BLaER1 treated with 17β-estradiol and CSF1 and Interleukin-3, amounts not matched to agents 10 nM and 100 nM (cell line): ENCODE measurements around the gene CPA4.
"Not testable (repeated sequence)": the region's sequence is repeated elsewhere in the genome, so short reads cannot be mapped to it uniquely, and the experiment has no call there.

Experiments
- H3K27ac ChIP-seq, 11 experiments: shearing (Covaris generic); formaldehyde crosslinking; 2 replicates each; pipeline ENCODE4 v1.8.1; 2022
- H3K27me3 ChIP-seq, 11 experiments: shearing (Covaris generic); formaldehyde crosslinking; 2 replicates each; pipeline ENCODE4 v1.8.1; 2022
- H3K36me3 ChIP-seq, 11 experiments: shearing (Covaris generic); formaldehyde crosslinking; 2 replicates each; pipeline ENCODE4 v1.8.1; 2022
- H3K4me1 ChIP-seq, 10 experiments: shearing (Covaris generic); formaldehyde crosslinking; 2 replicates each; pipeline ENCODE4 v1.8.1; 2022
- H3K4me2 ChIP-seq, 11 experiments: shearing (Covaris generic); formaldehyde crosslinking; 2 replicates each; pipeline ENCODE4 v1.8.1; 2022
- H3K4me3 ChIP-seq, 10 experiments: shearing (Covaris generic); formaldehyde crosslinking; 2 replicates each; pipeline ENCODE4 v1.8.1; 2022
- H3K9ac ChIP-seq, 11 experiments: shearing (Covaris generic); formaldehyde crosslinking; 2 replicates each; pipeline ENCODE4 v1.8.1; 2022
- H3K9me3 ChIP-seq, 11 experiments: shearing (Covaris generic); formaldehyde crosslinking; replicated peaks in 1 of 11; 2 replicates each; pipeline ENCODE4 v1.8.1; 2022
- H4K20me1 ChIP-seq, 11 experiments: shearing (Covaris generic); formaldehyde crosslinking; 2 replicates each; pipeline ENCODE4 v1.8.1; 2022
- Cebpa-rat ChIP-seq, 11 experiments: shearing (Covaris generic); IDR thresholded peaks; 2 replicates each; pipeline ENCODE4 v1.8.1; 2022

CPA4 gene

GRCh38 chr7:130292682-130293257, at the start of gene CPA4:
CPA4 (plus strand) TSS chr7:130293161; CDS start chr7:130293181, 20 bp downstream.
- Histone ChIP-seq H3K27ac (no peak within 1 kb of the TSS), H3K4me2 (no peak within 1 kb of the TSS), H3K9ac (no peak within 1 kb of the TSS), H3K4me1 (peaks cover 0 to 4% (median 0%) of the 10 kb centered on the region in 10 experiments; a peak in 1 of 20 replicates), H3K36me3 (no peaks in the 10 kb centered on the region), H4K20me1 (no peaks in the 10 kb centered on the region), H3K27me3 (no peaks in the 10 kb centered on the region), H3K4me3 (no peak within 1 kb of the TSS), H3K9me3 (peaks cover 0 to 18% (median 4%) of the 10 kb centered on the region in 11 experiments; a peak in 8 of 22 replicates)
- TF ChIP-seq Cebpa-rat (IDR thresholded peaks at IDR 0.05): no peak

- not testable (repeated sequence) for H3K27ac ChIP-seq, H3K4me2 ChIP-seq, H3K36me3 ChIP-seq, H3K4me3 ChIP-seq, H4K20me1 ChIP-seq, H3K4me1 ChIP-seq, H3K27me3 ChIP-seq, H3K9ac ChIP-seq
- peaks cover 5 to 15% (median 7%) of the 10 kb centered on the region in 11 experiments; a peak in 13 of 22 replicates for H3K9me3 ChIP-seq
These were observed 49.5 kb upstream of the CPA4 start for GRCh38 chr7:130243486-130243885.

DNA sequence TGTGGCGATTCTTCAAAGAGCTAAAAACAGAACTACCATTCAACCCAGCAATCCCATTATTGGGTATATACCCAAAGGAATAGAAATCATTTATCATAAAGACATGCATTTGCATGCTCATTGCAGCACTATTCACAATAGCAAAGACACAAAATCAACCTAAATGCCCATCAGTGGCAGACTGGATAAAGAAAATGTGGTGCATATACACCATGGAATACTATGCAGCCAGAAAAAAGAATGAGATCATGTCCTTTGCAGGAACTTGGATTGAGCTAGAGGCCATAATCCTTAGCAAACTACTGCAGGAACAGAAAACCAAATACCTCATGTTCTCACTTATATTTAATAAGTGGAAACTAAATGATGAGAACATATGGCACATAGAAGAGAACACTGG, 46.5 kb upstream of the CPA4 start:
- not testable (repeated sequence) for H3K4me2 ChIP-seq, H3K4me3 ChIP-seq, H3K4me1 ChIP-seq, H3K27ac ChIP-seq, H4K20me1 ChIP-seq, H3K36me3 ChIP-seq, H3K27me3 ChIP-seq, H3K9ac ChIP-seq
- H3K9me3 ChIP-seq: peaks cover 5 to 15% (median 8%) of the 10 kb centered on the region in 11 experiments; a peak in 13 of 22 replicates

DNA sequence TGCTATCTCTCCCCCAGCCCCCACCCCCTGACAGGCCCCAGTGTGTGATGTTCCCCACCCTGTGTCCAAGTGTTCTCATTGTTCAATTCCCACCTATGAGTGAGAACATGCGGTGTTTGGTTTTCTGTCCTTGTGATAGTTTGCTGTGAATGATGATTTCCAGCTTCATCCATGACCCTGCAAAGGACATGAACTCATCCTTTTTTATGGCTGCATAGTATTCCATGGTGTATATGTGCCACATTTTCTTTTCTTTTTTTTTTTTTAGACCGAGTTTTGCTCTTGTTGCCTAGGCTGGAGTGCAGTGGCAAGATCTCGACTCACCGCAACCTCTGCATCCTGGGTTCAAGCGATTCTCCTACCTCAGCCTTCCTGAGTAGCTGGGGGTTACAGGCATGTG, 44.1 kb upstream of the CPA4 start:
- H3K9me3 ChIP-seq: peaks cover 13 to 25% (median 19%) of the 10 kb centered on the region in 11 experiments; a peak in 18 of 22 replicates
- not testable (repeated sequence) for H3K4me3 ChIP-seq, H3K27ac ChIP-seq, H4K20me1 ChIP-seq, H3K4me2 ChIP-seq, H3K36me3 ChIP-seq, H3K4me1 ChIP-seq, H3K27me3 ChIP-seq, H3K9ac ChIP-seq

- peaks cover 15 to 29% (median 23%) of the 10 kb centered on the region in 11 experiments; a peak in 19 of 22 replicates for H3K9me3 ChIP-seq
- not testable (repeated sequence) for H3K4me3 ChIP-seq, H3K9ac ChIP-seq, H3K36me3 ChIP-seq, H3K4me2 ChIP-seq, H3K27ac ChIP-seq, H3K27me3 ChIP-seq, H4K20me1 ChIP-seq, H3K4me1 ChIP-seq
These were observed 43.3 kb upstream of the CPA4 start for GRCh38 chr7:130249626-130250025.

GRCh38 chr7:130254555-130254954, 38.4 kb upstream of the CPA4 start:
- H3K27ac ChIP-seq: no peak overlapping the region
- no peak overlapping the region for H3K9ac ChIP-seq
- no peak for TF ChIP-seq Cebpa-rat (IDR thresholded peaks at IDR 0.05)
- no peaks in the 10 kb centered on the region for H3K36me3 ChIP-seq
- H3K4me2 ChIP-seq: no peak overlapping the region
- H3K4me1 ChIP-seq: no peaks in the 10 kb centered on the region
- peaks cover 10 to 20% (median 18%) of the 10 kb centered on the region in 11 experiments; a peak in 16 of 22 replicates for H3K9me3 ChIP-seq
- no peak overlapping the region for H3K4me3 ChIP-seq
- no peaks in the 10 kb centered on the region for H4K20me1 ChIP-seq
- H3K27me3 ChIP-seq: no peaks in the 10 kb centered on the region

DNA sequence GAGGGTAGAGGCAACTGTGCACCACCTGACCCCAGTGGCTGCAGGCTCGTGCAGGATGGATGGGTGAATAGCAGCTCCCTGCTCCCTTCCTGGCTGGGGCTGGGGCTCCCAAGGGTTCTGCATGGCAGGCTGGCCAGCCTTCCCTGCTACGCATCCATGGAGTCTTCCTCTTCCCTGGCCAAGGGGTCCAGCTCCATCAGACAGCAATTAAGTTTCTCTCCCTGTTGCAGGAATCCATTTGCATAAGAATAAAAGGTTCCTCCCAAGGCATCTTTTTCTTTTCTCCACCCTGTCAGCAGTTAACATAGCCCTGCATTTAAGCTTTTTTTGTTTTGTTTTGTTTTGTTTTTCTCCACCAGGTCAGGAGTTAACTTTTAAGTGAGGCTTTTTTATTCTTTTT, 36.3 kb upstream of the CPA4 start:
- H3K4me1 ChIP-seq: no peaks in the 10 kb centered on the region
- no peaks in the 10 kb centered on the region for H3K27me3 ChIP-seq
- no peak overlapping the region for H3K27ac ChIP-seq

DNA sequence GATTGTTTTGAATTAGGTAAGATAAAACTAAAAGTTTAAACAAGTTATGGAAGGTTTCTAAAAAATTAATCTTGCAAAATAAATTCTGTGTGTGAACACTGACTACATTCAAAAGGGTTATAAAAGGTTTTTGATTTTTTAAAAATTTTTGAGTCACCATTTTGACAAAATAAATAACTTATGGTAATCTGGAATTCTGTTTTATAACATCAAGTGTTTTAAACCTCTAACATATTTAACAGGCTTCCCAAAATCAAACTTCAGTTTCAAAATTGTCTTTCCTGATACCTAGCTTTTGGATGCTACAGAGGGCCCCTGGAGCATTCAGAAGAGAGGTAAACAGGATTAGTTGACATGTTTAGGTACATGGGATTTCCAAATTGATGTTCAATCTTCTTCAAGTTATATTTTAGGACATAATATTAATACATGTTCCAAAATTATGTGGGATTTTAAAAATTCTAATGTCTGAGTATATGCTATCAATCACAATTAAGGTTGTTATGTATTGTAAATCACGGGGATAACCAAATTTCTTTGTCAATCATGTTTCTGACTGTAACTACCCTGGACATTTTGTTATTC, 34.4 kb upstream of the CPA4 start:
- H3K36me3 ChIP-seq: no peaks in the 10 kb centered on the region
- TF ChIP-seq Cebpa-rat (IDR thresholded peaks at IDR 0.05): no peak

More for the DNA sequence above, 36.3 kb upstream of the CPA4 start:
- no peak overlapping the region for H3K9ac ChIP-seq
- no peak for TF ChIP-seq Cebpa-rat (IDR thresholded peaks at IDR 0.05)
- no peak overlapping the region for H3K4me2 ChIP-seq
- no peak overlapping the region for H3K4me3 ChIP-seq
- H4K20me1 ChIP-seq: no peaks in the 10 kb centered on the region
- H3K36me3 ChIP-seq: no peaks in the 10 kb centered on the region
- H3K9me3 ChIP-seq: peaks cover 10 to 20% (median 18%) of the 10 kb centered on the region in 11 experiments; a peak in 16 of 22 replicates

DNA sequence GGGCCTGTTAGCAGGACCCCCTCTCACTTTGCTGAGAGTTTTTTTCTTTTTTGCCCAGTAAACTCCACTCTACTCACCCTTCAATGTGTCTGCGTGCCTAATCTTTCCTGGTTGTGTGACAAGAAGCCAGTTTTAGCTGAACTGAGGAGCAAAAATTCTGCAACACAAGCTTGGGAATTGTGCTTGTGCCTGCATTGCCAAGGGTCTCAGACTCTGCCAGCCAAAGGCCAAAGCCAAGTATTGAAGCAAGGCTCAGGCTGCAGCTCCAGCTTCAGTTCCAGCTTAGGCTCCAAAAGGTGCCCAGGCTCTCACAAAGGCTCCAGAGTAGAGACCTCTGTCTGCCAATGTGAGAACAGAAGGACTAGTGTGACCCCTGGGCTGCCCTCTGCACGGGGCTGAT, 30.5 kb upstream of the CPA4 start:
- Histone ChIP-seq H3K4me3 (no peak overlapping the region), H3K27me3 (no peaks in the 10 kb centered on the region), H4K20me1 (no peaks in the 10 kb centered on the region), H3K4me1 (peaks cover 0 to 12% (median 8%) of the 10 kb centered on the region in 10 experiments; a peak in 12 of 20 replicates), H3K9ac (no peak overlapping the region), H3K27ac (no peak overlapping the region), H3K9me3 (no peaks in the 10 kb centered on the region), H3K36me3 (no peaks in the 10 kb centered on the region), H3K4me2 (peak overlapping the region in 2 of 11 experiments; percentile 30 to 56; a peak in 1 of 22 replicates)
- no peak for TF ChIP-seq Cebpa-rat (IDR thresholded peaks at IDR 0.05)

More for the DNA sequence above, 34.4 kb upstream of the CPA4 start:
- H3K27me3 ChIP-seq: no peaks in the 10 kb centered on the region
- H3K4me2 ChIP-seq: no peak overlapping the region
- H3K9ac ChIP-seq: no peak overlapping the region
- H3K9me3 ChIP-seq: peaks cover 5 to 14% (median 12%) of the 10 kb centered on the region in 11 experiments; a peak in 15 of 22 replicates
- peaks cover 0 to 10% (median 8%) of the 10 kb centered on the region in 10 experiments; a peak in 12 of 20 replicates for H3K4me1 ChIP-seq
- H3K4me3 ChIP-seq: no peak overlapping the region
- H3K27ac ChIP-seq: no peak overlapping the region
- no peaks in the 10 kb centered on the region for H4K20me1 ChIP-seq

GRCh38 chr7:130263130-130263529, 29.8 kb upstream of the CPA4 start:
- no peak for TF ChIP-seq Cebpa-rat (IDR thresholded peaks at IDR 0.05)
- no peaks in the 10 kb centered on the region for H3K27me3 ChIP-seq
- H3K9ac ChIP-seq: no peak overlapping the region
- H3K9me3 ChIP-seq: no peaks in the 10 kb centered on the region
- no peaks in the 10 kb centered on the region for H4K20me1 ChIP-seq
- H3K4me3 ChIP-seq: no peak overlapping the region
- peak overlapping the region in 6 of 11 experiments; percentile 11 to 56 (median 32); a peak in 8 of 22 replicates for H3K4me2 ChIP-seq
- no peaks in the 10 kb centered on the region for H3K36me3 ChIP-seq
- no peak overlapping the region for H3K27ac ChIP-seq
- peaks cover 0 to 12% (median 8%) of the 10 kb centered on the region in 10 experiments; a peak in 12 of 20 replicates for H3K4me1 ChIP-seq
